ENCODE measurements around the gene SGCD. TPM values are rescaled to one million over a fixed set of nuclear protein-coding genes. Genes with fewer than 3 reads are reported as not detected.

The SGCD gene
- total RNA-seq, 1 donor from 2014 or later: 1.4 TPM

DNA sequence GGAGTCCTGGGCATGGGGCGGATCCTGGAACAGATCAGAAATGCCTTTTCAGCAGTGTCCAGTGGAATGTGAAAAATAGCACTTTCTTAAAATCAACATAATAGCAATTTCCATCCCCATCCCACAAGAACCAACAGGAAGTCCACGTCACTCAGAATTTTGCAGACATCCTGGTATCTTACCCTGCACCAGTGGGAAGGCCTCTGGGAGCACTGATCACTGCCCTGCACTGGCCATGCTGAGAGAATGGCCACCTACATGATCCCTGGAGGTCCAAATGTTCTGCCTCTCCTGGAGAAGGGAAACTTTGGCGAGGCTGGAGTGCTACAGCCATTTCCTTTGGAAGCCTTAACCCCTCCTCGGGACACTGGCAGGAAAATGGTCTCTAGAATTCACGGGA lies 173.8 kb downstream of the SGCD start:
- no peak for DNase-seq (ENCODE audit: low read depth in 2 of 2)

- DNase-seq (ENCODE audit: low read depth in 2 of 2): no peak
These were observed 178.1 kb downstream of the SGCD start for GRCh38 chr5:156505101-156505500.

- DNase-seq (ENCODE audit: low read depth in 2 of 2): no peak
These were observed 186.3 kb downstream of the SGCD start for GRCh38 chr5:156513123-156513815.

DNA sequence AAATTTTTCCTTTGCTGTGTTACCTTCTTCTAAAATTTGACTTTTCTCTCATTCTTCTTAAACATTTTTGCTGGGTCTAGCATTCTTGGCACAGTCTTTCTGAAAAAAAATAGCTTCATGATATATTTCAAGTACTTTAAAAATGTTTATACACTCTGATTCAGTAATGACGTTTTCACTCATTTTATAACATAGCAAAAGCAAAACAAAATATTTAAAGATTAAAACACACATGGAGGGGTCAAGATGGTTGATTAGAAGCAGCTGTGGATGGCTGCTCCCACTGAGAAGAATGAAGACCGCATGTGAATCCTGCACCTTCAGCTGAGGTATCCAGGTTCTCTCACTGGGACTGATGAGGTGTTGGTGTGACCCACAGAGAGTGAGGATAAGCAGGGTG lies 188.2 kb downstream of the SGCD start:
- no peak for DNase-seq (ENCODE audit: low read depth in 2 of 2)

- no peak for DNase-seq (ENCODE audit: low read depth in 2 of 2)
These were observed 188.9 kb downstream of the SGCD start for GRCh38 chr5:156515803-156516360.

- no peak for DNase-seq (ENCODE audit: low read depth in 2 of 2)
These were observed 195.9 kb downstream of the SGCD start for GRCh38 chr5:156522651-156523529.

DNA sequence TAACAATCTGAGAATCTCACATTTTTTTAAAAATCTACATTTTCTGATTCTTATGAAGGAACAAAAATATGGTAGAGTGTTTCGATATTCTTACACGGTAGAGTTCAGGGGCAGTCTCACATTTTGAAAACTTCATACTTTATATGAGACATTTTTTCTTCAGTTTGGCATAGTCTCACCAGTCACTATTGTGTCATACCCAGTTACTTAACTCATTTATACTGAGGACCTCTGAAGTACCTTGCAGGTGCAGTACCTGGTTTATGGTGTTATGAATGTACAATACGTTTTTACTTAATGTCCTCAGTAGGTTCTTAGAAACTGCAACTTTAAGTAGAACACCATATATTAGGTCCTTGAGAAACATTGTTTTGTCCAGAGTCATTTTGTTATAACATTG lies 196.6 kb downstream of the SGCD start:
- no peak for DNase-seq (ENCODE audit: low read depth in 2 of 2)

DNA sequence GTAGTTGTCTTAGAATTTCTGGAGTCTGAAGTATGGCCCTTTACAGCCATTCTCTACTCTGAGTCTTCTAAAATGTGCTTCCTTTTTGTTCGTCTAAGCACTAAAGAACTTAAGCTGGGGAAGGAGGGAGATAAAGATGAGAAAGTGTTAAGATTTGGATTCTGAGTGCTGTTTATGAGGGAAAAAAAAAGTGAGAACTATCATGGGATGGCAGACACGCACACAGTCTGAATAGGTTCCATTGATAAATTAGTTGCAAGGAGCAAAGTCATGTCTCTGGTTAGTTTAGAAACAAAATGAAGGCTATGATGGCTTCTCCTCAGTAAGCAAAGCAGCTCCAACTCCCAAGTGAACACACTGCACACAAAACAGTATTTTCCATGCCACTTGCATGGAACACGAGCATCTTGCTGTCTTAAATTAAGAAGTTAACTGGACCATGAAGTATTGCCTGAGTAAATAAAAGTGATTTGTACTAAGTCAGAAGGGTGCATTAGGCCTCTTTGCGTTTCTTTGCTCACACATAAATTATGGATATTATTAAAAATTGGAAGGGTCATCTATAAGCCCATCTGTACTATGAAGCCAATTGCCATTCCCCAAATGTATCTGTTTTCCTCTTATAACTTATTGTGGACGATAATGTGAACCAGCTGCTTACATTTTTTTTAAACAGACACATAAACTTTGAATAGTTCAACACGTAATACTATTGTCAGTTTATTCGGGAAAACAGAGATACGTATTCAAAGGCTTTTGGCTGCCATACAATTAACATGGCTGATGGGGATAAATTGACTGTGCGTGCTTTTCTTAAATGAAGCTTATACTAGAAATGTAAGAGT lies 199.3 kb downstream of the SGCD start:
- DNase-seq (ENCODE audit: low read depth in 2 of 2): no peak

DNA sequence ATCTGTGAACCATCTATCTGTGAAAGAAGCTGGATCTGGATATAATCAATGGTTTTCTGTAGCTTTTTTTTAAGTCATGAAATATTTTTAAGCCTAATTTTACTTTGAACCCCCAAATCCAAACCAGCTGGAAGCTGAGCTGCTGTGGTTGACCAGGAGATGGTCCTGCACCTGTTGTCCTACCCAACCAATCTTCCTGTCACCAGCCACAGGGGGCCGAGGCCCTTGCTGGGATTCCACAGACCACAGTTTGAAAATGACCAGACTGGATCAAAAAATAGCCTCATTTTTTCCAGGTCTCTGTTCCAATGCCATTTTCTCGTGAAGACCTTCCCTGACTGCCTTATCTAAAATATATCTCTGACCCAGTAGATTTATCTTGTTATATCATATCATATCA lies 200.6 kb downstream of the SGCD start:
- no peak for DNase-seq (ENCODE audit: low read depth in 2 of 2)

DNA sequence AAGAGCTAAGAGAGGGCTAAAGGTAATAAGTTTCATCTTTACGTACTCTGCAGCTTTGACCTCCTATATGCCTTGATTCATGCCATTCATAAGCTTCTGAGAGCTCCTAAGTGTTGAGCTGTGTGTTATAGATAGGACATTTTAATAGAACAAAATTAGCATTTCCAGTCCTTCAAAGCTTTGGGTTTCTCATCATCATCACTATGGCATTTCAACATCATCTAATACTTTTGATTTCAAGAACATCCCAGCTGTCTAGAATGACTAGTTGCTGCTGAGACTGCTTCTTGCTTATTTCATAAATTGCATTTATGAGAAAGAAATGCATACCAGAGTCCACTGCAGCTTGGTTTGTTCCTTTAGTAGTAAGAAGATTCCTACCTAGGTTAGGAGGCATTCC lies 201.7 kb downstream of the SGCD start:
- no peak for DNase-seq (ENCODE audit: low read depth in 2 of 2)

DNA sequence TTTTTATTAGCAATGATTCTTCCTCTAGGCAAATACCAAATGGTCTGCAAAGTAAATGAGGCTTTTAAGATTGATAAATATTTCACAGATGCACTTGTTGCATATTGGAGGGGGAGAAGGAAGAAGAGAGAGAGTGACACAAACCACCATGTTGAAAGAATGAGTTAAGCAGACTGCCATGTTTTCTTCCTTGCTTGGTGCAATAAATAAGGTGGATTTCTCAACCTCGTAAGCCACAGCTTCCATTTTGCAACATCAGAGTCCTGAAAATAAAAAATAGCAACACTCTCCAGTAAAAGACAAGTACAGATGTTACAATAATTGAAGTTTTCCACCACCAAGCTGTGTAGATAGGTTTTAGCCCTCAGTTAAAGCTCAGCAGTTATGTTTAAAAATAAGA lies 202.9 kb downstream of the SGCD start:
- no peak for DNase-seq (ENCODE audit: low read depth in 2 of 2)

DNA sequence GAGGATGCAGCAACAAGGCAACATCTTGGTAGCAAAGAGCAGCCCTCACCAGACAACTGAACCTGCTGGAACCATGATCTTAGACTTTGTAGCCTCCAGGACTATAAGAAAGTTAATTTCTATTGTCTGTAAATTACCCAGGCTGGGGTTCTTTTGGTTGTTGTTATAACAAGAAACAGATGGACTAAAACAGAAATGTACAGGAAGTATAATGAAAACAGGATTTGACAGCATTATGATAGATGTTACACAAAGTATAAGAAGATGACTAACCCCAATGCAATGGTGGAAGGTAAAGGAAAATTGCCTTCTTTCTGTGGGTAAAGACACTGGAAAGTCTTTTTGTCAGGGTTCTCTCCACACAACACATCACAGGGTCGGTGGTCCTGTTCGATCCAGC lies 204.2 kb downstream of the SGCD start:
- no peak for DNase-seq (ENCODE audit: low read depth in 2 of 2)

DNA sequence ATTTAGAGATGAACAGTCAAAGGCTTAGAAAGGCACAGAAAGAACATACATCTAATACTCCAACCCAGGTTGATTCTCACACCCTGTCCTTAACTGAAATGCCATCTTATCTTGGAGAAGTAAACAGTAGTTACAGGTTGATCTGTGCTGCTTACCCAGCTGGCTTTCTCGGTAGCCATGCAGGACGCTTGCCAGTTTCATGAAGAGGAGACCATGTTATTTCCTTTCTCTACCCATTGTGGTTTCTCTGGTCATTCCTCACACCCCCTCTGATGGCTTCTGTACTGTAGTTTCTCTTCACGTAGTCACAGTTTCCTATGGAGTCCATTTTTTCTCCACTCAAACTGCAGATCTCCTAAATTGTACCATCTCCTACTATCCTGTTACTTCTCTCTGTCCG lies 206.0 kb downstream of the SGCD start:
- no peak for DNase-seq (ENCODE audit: low read depth in 2 of 2)

- no peak for DNase-seq (ENCODE audit: low read depth in 2 of 2)
These were observed 207.1 kb downstream of the SGCD start for GRCh38 chr5:156534085-156534484.

- no peak for DNase-seq (ENCODE audit: low read depth in 2 of 2)
These were observed 208.0 kb downstream of the SGCD start for GRCh38 chr5:156534906-156535485.

- no peak for DNase-seq (ENCODE audit: low read depth in 2 of 2)
These were observed 213.5 kb downstream of the SGCD start for GRCh38 chr5:156540491-156540890.

DNA sequence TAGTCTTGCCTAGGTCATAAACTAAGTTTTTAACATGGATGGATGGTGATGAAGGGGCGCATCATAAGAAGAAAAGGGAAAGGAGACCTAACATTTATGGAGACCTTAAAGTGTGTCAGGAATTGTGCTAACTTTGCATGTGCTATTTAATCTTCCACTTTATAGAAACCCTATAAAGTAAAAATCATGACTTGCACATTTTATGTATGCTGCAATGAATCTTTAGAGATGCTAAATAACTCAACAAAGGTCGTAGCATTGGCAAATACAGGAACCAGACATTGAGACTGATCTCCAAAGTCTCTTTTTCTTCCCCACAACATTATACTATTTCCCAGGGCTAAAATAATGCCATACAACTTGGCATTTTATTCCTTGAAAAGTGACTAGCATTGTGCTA lies 214.6 kb downstream of the SGCD start:
- DNase-seq (ENCODE audit: low read depth in 2 of 2): no peak

DNA sequence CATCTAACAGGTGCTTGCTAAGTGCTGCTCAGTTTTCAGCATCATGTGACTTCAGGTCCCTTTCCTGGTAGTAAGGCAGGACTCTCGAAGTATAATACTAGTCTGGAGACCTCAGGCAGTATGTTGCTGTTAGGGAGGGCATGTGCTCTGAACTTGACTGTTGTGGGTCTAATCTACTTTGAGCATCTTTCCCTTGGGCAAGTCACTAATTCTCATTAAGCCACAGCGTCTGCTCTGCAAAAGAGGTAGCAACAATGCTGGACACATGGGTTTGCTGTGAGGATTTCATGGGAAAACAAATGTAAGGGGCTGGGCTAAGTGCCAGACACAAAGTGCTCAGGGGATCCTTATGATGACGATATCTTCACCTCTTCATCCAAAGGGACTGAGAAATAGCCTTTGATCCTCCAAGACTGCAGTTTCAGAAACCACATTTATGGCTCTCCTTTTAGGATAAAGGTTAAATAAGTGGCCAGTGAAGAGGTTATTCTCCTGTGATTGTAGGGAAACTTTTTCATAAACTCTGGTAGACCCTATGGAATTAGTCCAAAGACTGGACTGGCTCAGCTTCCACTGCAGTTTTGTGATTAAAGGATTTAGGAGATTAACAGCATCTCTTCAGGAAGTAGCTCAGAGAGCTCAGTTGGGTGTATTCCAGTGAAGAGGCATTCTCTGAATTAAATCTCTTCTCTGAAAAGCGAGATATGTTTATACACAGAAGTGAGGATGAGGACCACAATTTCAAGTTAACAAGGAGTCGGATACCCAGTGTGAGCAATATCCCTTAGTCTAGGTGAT lies 216.6 kb downstream of the SGCD start:
- no peak for DNase-seq (ENCODE audit: low read depth in 2 of 2)

DNA sequence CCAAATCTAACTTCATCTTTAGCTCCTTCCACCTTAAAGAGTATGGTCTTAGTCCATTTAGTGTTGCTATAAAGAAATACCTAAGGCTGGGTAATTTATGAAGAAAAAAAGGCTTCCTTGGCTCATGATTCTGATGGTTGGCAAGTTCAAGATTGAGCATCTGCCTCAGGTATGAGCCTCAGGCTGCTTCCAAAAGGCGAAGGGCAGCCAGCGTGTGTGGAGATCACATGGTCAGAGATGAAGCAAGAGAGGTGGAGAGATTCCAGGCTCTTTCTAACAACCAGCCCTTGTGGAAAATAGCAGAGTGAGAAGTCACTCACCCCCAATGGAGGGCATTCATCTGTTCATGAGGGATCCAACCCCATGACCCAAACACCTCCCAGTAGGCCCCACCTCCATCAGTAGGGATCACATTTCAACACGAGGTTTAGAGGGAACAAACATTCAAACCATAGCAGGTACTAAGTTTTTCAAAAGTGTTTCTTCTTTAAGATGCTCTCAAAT lies 225.9 kb downstream of the SGCD start:
- no peak for DNase-seq (ENCODE audit: low read depth in 2 of 2)

GRCh38 chr5:156556666-156557406 lies 229.9 kb downstream of the SGCD start:
- no peak for DNase-seq (ENCODE audit: low read depth in 2 of 2)

Measured in lung microvascular endothelial cell (primary cell).